ENCODE measurements around the gene COL27A1.

The COL27A1 gene

GRCh38 chr9:114202396-114202795 is 47.1 kb downstream of the COL27A1 start:
- no peak overlapping the region for H3K4me3 ChIP-seq (ENCODE audit: control insufficient read depth, low read depth, low read length)
- no peak for TF ChIP-seq CTCF (IDR thresholded peaks at IDR 0.05; ENCODE audit: control insufficient read depth, insufficient read depth, low read depth, low read length, missing control alignments)
- no peak for DNase-seq (ENCODE audit: low read depth)

DNA sequence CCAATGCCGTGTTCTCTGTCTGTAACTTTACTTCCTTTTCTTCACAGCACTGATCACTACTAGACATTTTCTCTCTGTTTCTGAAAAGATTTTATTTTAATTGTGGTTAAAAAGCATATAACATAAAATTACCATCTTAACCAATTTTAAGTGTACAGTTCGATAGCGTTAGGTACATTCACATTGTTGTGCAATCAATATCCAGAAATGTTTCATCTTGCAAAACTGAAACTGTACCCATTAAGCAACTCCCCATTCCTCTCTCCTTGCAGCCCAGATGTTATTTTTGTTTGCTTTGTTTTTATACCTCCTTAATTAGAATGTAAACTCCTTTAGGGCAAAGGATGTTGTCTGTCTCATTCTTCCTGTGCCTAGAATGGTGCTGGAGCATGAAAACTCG is 47.5 kb downstream of the COL27A1 start:
- no peak overlapping the region for H3K4me3 ChIP-seq (ENCODE audit: control insufficient read depth, low read depth, low read length)
- no peak for DNase-seq (ENCODE audit: low read depth)
- TF ChIP-seq CTCF (IDR thresholded peaks at IDR 0.05; ENCODE audit: control insufficient read depth, insufficient read depth, low read depth, low read length, missing control alignments): no peak

- H3K4me3 ChIP-seq (ENCODE audit: control insufficient read depth, low read depth, low read length): no peak overlapping the region
- no peak for DNase-seq (ENCODE audit: low read depth)
- no peak for TF ChIP-seq CTCF (IDR thresholded peaks at IDR 0.05; ENCODE audit: control insufficient read depth, insufficient read depth, low read depth, low read length, missing control alignments)
Measured at GRCh38 chr9:114203410-114204140, 48.2 kb downstream of the COL27A1 start.

GRCh38 chr9:114204265-114204664 is 48.9 kb downstream of the COL27A1 start:
- no peak for DNase-seq (ENCODE audit: low read depth)
- no peak for TF ChIP-seq CTCF (IDR thresholded peaks at IDR 0.05; ENCODE audit: control insufficient read depth, insufficient read depth, low read depth, low read length, missing control alignments)
- H3K4me3 ChIP-seq (ENCODE audit: control insufficient read depth, low read depth, low read length): no peak overlapping the region

GRCh38 chr9:114205171-114206015 is 50.1 kb downstream of the COL27A1 start:
- no peak for DNase-seq (ENCODE audit: low read depth)
- no peak overlapping the region for H3K4me3 ChIP-seq (ENCODE audit: control insufficient read depth, low read depth, low read length)
- TF ChIP-seq CTCF (IDR thresholded peaks at IDR 0.05; ENCODE audit: control insufficient read depth, insufficient read depth, low read depth, low read length, missing control alignments): no peak

DNA sequence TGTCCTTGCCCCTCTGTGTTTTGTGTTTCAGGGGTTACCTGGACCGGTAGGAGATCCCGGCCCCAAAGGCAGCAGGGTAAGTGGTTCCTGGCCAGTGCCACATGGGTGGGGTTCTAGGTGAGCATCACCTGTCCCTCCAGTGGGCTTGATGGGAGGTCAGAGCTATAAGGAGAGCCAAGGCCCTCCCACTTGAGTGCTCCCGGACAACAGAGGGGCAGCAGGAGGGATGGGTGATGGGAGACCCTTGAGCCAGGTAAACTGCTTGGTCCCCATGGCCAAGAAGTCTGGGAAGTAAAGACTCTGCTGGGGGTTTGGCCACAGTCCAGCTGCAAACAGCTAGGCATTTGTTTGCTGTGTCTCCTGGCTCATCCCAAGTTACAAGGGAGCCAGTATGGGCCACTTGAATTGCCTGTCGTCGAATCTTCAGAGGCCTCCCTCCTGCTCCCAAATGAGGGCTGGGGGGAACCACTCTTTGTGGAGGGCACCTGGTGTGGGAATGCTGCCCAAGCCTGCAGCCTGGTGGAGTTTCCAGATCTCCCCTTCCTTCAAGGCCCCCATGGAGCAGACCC is 51.0 kb downstream of the COL27A1 start:
- DNase-seq (ENCODE audit: low read depth): no peak
- no peak for TF ChIP-seq CTCF (IDR thresholded peaks at IDR 0.05; ENCODE audit: control insufficient read depth, insufficient read depth, low read depth, low read length, missing control alignments)
- no peak overlapping the region for H3K4me3 ChIP-seq (ENCODE audit: control insufficient read depth, low read depth, low read length)
